Fibroblast of lung (primary cell): ENCODE data around the gene FAM193B. TPM values are rescaled to one million over a fixed set of nuclear protein-coding genes. Genes with fewer than 3 reads are reported as not detected.

Source experiments
- DNase-seq, 2 donors: peaks; one replicate each; pipeline versions ENCODE4 v3.0.0 to v3.0.0-alpha.2; 2010; ENCODE audit warnings: low read depth in 2 of 2
- H2AFZ ChIP-seq: 2 replicates; pipeline ENCODE4 v1.5.1; 2012; ENCODE audit warnings: low read length, control low read depth, inconsistent platforms
- H3K27ac ChIP-seq: 2 replicates; pipeline ENCODE4 v1.5.1; 2011; ENCODE audit warnings: low read length, control low read depth; ENCODE audit not compliant: insufficient read depth
- H3K27me3 ChIP-seq: 2 replicates; pipeline ENCODE4 v1.5.1; 2011; ENCODE audit warnings: mild to moderate bottlenecking, low read length; ENCODE audit not compliant: control insufficient read depth, insufficient read depth
- H3K36me3 ChIP-seq: 2 replicates; pipeline ENCODE4 v1.5.1; 2011; ENCODE audit warnings: low read length; ENCODE audit not compliant: control insufficient read depth, insufficient read depth
- H3K4me1 ChIP-seq: 2 replicates; pipeline ENCODE4 v1.5.1; 2011; ENCODE audit warnings: low read length; ENCODE audit not compliant: control insufficient read depth, insufficient read depth; ENCODE audit errors: extremely low read depth
- H3K4me2 ChIP-seq: 2 replicates; pipeline ENCODE4 v1.5.1; 2011; ENCODE audit warnings: low read length, control low read depth; ENCODE audit not compliant: insufficient read depth; ENCODE audit errors: extremely low read depth
- H3K4me3 ChIP-seq, 4 experiments: fragments of 200-600 bp in 1 of 4; sonication (generic) in 1 of 4; replicated peaks in 1 of 4; 2 replicates each; pipeline ENCODE4 v1.5.1; 2011 to 2016; ENCODE audit warnings: low read length in 4 of 4, low read depth in 3 of 4, mild to moderate bottlenecking in 3 of 4, control low read depth in 2 of 4, inconsistent platforms in 1 of 4, mixed read lengths in 1 of 4; ENCODE audit not compliant: insufficient read depth in 1 of 4; ENCODE audit errors: control extremely low read depth in 1 of 4
- H3K79me2 ChIP-seq: 2 replicates; pipeline ENCODE4 v1.5.1; 2012; ENCODE audit warnings: mild to moderate bottlenecking, low read length, inconsistent platforms; ENCODE audit not compliant: control insufficient read depth, insufficient read depth
- H3K9ac ChIP-seq: 2 replicates; pipeline ENCODE4 v1.5.1; 2011; ENCODE audit warnings: mild to moderate bottlenecking, low read length, control low read depth; ENCODE audit not compliant: insufficient read depth
- H3K9me3 ChIP-seq: 2 replicates; pipeline ENCODE4 v1.5.1; 2012; ENCODE audit warnings: low read depth, low read length; ENCODE audit not compliant: control insufficient read depth, insufficient read depth
- H4K20me1 ChIP-seq: 2 replicates; pipeline ENCODE4 v1.5.1; 2011; ENCODE audit warnings: low read length; ENCODE audit not compliant: control insufficient read depth, insufficient read depth; ENCODE audit errors: extremely low read depth
- EZH2 ChIP-seq: IDR thresholded peaks from 2 replicates; pipeline ENCODE4 v1.5.1; 2012; ENCODE audit warnings: low read length, control low read depth, mild to moderate bottlenecking; ENCODE audit errors: missing control alignments
- polyA plus RNA-seq, 2 donors: library from polyadenylated mRNA; depleted of rRNA in 1 of 2; stranded (reverse) in 1 of 2; unstranded in 1 of 2; fragments of >200 nt; gene quantifications; 2 replicates each; pipeline ENCODE4 v1.2.1, GENCODE V29; 2011 to 2012; ENCODE audit warnings: missing spikeins in 1 of 2
- total RNA-seq: library from RNA; depleted of rRNA; stranded (reverse); fragments of >200 nt; gene quantifications from 2 replicates; pipeline ENCODE4 v1.2.1, GENCODE V29; 2014
- TF ChIP-seq, protein P1 (sequence below), 2 donors: IDR thresholded peaks in 1 of 2; conservative IDR thresholded peaks in 1 of 2; 1 replicate in 1 of 2; 2 replicates in 1 of 2; pipeline ENCODE4 v1.5.1; 2011 to 2012; ENCODE audit warnings: low read length in 2 of 2, control low read depth in 1 of 2, inconsistent platforms in 1 of 2, low read depth in 1 of 2, mild to moderate bottlenecking in 1 of 2

FAM193B gene
- total and polyA plus RNA-seq, 2 donors (not counting 1 experiment from before 2014, with no cell fraction given), result 27.9 to 28.4 TPM

DNA sequence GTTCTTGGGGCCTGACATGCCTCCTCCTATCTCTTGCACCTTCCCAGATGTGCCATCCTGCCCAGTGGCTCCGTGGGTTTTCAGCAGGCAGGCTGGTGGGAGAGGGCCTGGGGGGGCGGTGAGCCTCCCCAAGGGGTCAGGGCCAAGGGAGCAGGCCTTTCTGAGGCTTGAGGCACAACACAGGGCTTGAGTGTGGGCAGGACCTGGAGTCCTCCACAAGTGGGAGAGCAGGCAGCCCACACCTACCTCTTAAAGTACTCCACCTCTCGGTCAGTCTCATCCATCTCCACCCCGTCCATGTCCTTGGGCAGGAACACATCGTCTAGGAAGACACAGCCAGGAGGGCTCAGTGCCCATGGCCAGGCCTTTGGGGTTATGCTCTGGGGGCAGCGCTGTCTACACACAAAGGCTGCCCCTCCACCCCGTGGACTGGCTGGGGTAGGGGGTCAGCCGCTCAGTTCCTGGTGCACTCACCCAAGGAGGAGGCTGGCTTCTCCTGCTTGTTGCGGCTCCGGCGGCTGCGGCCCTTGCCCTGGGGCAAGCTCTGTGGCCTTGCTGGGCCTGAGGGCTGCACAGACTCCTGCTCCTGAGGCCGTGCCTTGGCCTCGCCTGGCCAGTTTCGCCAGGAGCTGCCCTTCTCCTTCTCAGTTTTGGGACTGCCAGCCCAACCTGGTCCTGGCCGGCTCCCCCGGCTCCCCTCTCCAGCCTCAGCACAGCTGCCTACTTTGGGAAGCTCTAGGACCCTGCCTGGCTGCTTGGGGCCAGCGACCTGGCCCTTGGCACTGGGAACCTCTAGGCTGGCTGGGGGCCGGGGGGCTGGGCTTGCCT lies 30.4 kb downstream of the FAM193B start:
- H3K79me2 ChIP-seq, result peaks cover 4% of the 10 kb centered on the region
- no peak overlapping the region for H2AFZ ChIP-seq
- no peaks in the 10 kb centered on the region for H3K9me3 ChIP-seq
- no peak overlapping the region for H3K27ac ChIP-seq
- no peak overlapping the region for H3K4me3 ChIP-seq
- H4K20me1 ChIP-seq, result no peaks in the 10 kb centered on the region
- H3K4me1 ChIP-seq, result peaks cover 5% of the 10 kb centered on the region
- H3K27me3 ChIP-seq, result no peaks in the 10 kb centered on the region
- DNase-seq, result no peak
- no peak overlapping the region for H3K9ac ChIP-seq
- TF ChIP-seq, protein P1, sequence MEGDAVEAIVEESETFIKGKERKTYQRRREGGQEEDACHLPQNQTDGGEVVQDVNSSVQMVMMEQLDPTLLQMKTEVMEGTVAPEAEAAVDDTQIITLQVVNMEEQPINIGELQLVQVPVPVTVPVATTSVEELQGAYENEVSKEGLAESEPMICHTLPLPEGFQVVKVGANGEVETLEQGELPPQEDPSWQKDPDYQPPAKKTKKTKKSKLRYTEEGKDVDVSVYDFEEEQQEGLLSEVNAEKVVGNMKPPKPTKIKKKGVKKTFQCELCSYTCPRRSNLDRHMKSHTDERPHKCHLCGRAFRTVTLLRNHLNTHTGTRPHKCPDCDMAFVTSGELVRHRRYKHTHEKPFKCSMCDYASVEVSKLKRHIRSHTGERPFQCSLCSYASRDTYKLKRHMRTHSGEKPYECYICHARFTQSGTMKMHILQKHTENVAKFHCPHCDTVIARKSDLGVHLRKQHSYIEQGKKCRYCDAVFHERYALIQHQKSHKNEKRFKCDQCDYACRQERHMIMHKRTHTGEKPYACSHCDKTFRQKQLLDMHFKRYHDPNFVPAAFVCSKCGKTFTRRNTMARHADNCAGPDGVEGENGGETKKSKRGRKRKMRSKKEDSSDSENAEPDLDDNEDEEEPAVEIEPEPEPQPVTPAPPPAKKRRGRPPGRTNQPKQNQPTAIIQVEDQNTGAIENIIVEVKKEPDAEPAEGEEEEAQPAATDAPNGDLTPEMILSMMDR (conservative IDR thresholded peaks at IDR 0.05 in 1 of 2, IDR thresholded peaks at IDR 0.05 in 1 of 2; ENCODE audit: low read depth in 1 of 2, low read length in 2 of 2), result no peak
- TF ChIP-seq EZH2, result no peak
- H3K36me3 ChIP-seq, result peaks cover 38% of the 10 kb centered on the region
- no peak overlapping the region for H3K4me2 ChIP-seq

DNA sequence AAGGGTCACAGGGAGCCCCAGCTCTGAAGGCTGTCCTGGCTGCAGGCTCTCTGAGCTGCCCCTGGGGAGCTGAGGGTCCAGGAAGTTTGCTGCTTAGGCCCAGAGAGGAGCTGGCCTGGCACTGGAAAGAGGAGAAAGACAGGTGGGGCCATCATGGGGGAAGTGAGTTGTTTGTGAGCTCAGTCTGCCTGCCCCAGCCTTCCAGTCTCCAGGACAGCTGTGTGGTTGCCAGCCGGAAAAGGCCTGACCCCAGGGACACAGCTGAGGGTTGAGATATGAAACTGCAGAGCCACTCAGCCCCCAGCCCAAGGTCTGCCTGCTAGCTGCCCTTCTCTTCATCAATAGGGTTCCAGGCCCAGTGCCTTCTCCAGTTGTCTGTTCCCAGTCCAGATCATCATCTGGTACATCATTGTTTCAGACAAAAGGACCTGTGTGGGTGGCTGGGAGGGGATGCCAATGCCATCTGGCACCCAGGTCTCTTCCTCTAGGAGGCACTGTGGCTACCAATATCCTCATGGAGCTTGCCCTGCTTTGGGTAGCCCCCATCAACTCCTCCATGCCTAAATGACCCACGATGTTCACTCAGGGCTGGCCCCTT lies 33.3 kb downstream of the FAM193B start:
- Histone ChIP-seq H3K79me2 (peaks cover 11% of the 10 kb centered on the region), H3K36me3 (peaks cover 24% of the 10 kb centered on the region), H3K9ac (no peak overlapping the region), H3K27me3 (no peaks in the 10 kb centered on the region), H3K4me3 (no peak overlapping the region), H3K4me2 (no peak overlapping the region), H3K4me1 (peaks cover 6% of the 10 kb centered on the region), H2AFZ (no peak overlapping the region), H3K27ac (no peak overlapping the region), H4K20me1 (no peaks in the 10 kb centered on the region), H3K9me3 (no peaks in the 10 kb centered on the region)
- no peak for DNase-seq
- TF ChIP-seq, protein P1 (conservative IDR thresholded peaks at IDR 0.05 in 1 of 2, IDR thresholded peaks at IDR 0.05 in 1 of 2; ENCODE audit: low read depth in 1 of 2, low read length in 2 of 2), result no peak
- TF ChIP-seq EZH2, result no peak

DNA sequence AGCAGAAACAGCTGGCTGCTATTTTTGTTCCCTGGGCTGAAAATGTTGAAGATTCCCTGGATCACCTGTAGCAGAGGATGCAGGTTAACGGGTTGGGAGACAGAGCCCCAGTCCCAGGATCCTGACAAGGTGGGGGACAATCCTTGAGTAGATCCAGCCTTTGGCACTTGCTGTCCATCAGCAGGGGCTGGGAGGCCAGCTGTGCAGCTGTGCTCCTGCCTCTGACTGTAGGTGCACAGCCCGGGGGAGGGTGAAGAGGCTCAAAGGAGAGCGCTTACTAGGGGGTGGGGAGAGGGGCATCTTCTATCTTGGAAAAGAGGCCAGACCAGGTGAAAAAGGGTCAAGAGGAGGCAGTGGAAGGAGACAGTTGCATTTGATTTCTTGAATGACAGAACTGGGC lies 34.1 kb downstream of the FAM193B start:
- no peak for DNase-seq
- Histone ChIP-seq H2AFZ (no peak overlapping the region), H3K79me2 (peaks cover 19% of the 10 kb centered on the region), H3K4me1 (peaks cover 10% of the 10 kb centered on the region), H3K4me2 (no peak overlapping the region), H3K36me3 (peaks cover 24% of the 10 kb centered on the region), H4K20me1 (no peaks in the 10 kb centered on the region), H3K27me3 (no peaks in the 10 kb centered on the region), H3K4me3 (no peak overlapping the region), H3K27ac (no peak overlapping the region), H3K9me3 (no peaks in the 10 kb centered on the region), H3K9ac (no peak overlapping the region)
- TF ChIP-seq, protein P1 (conservative IDR thresholded peaks at IDR 0.05 in 1 of 2, IDR thresholded peaks at IDR 0.05 in 1 of 2; ENCODE audit: low read depth in 1 of 2, low read length in 2 of 2), result no peak
- no peak for TF ChIP-seq EZH2
